K562 (cell line): ENCODE results near the gene DCAF5. TPM values are rescaled to one million over a fixed set of nuclear protein-coding genes. Genes with fewer than 3 reads are reported as not detected.

Experiments used
- ATAC-seq: fragments of 200-7000 bp; cut with Tn5 transposase; 3 replicates; pipeline ENCODE4 v1.9.1; 2020; ENCODE audit warnings: moderate library complexity
- BruUV-seq: library from RNA; stranded (reverse); fragments of 400-500 nt; replicated peaks from 2 replicates; lab custom pipeline; 2021; lab: Mats Ljungman, UMichigan
- CTCF ChIA-PET: fragments of 300-600 bp; formaldehyde crosslinking; extraction: SDS; loops from one replicate; lab custom pipeline; 2021; ENCODE audit warnings: low intra/inter-chr PET ratio; lab: Yijun Ruan, JAX
- POLR2A ChIA-PET: fragments of 300-600, 350-650 bp; sonication (Branson Sonifier 250); formaldehyde crosslinking; extraction: SDS; loops from one replicate; lab custom pipeline; 2021; ENCODE audit warnings: antibody characterized with exemption, inconsistent platforms; lab: Yijun Ruan, JAX
- DNase-seq, 4 experiments: peaks; one replicate each; pipeline versions ENCODE4 v3.0.0 to v3.0.0-alpha.2; 2011 to 2018; ENCODE audit warnings: low spot score in 3 of 4, mixed read lengths in 3 of 4; ENCODE audit errors: extremely low read depth in 1 of 4
- FAIRE-seq: peaks from 2 replicates; lab custom pipeline; 2011; peaks lifted over from hg19 to GRCh38; lab: Jason Lieb, UNC
- H2AFZ ChIP-seq: 2 replicates; pipeline ENCODE4 v1.6.0; 2011; ENCODE audit warnings: low read depth, low read length, control low read depth, inconsistent platforms
- H3K27ac ChIP-seq: fragments of 200-600 bp; 3 replicates; pipeline ENCODE4 v1.8.0; 2011; ENCODE audit warnings: low read depth, mild to moderate bottlenecking, control low read depth, inconsistent platforms, low read length, moderate library complexity, mixed read lengths; ENCODE audit errors: extremely low read depth
- H3K27me3 ChIP-seq, 2 experiments: fragments of 300-600 bp in 1 of 2; 2 replicates in 1 of 2; 3 replicates in 1 of 2; pipeline versions ENCODE4 v1.6.0 to v1.8.0; 2011; ENCODE audit warnings: inconsistent platforms in 2 of 2, low read length in 2 of 2, mild to moderate bottlenecking in 1 of 2, mixed read lengths in 1 of 2, moderate library complexity in 1 of 2; ENCODE audit not compliant: control insufficient read depth in 2 of 2, insufficient read depth in 2 of 2
- H3K36me3 ChIP-seq: fragments of 300-600 bp; 3 replicates; pipeline ENCODE4 v1.8.0; 2011; ENCODE audit warnings: mild to moderate bottlenecking, low read length, inconsistent platforms; ENCODE audit not compliant: control insufficient read depth, insufficient read depth
- H3K4me1 ChIP-seq, 2 experiments: fragments of 200-600 bp in 1 of 2; replicated peaks in 1 of 2; 2 replicates in 1 of 2; 3 replicates in 1 of 2; pipeline versions ENCODE4 v1.5.1 to v1.8.0; 2011; ENCODE audit warnings: inconsistent platforms in 2 of 2, low read length in 2 of 2, mild to moderate bottlenecking in 1 of 2, mixed read lengths in 1 of 2, moderate library complexity in 1 of 2; ENCODE audit not compliant: control insufficient read depth in 2 of 2, insufficient read depth in 2 of 2
- H3K4me2 ChIP-seq: 2 replicates; pipeline ENCODE4 v1.6.1; 2011; ENCODE audit warnings: low read length, control low read depth, inconsistent platforms, mixed read lengths; ENCODE audit not compliant: insufficient read depth
- H3K4me3 ChIP-seq: fragments of 200-600 bp; sonication (generic), shearing (Covaris generic); 2 replicates; pipeline ENCODE4 v1.5.1; 2016; ENCODE audit warnings: control low read depth, inconsistent platforms
- H3K79me2 ChIP-seq: fragments of 200-600 bp; 3 replicates; pipeline ENCODE4 v1.8.0; 2011; ENCODE audit warnings: low read length, inconsistent platforms; ENCODE audit not compliant: control insufficient read depth, insufficient read depth
- H3K9ac ChIP-seq, 2 experiments: 2 replicates each; pipeline versions ENCODE4 v1.6.0 to v1.6.1; 2011; ENCODE audit warnings: low read depth in 2 of 2, low read length in 2 of 2, control low read depth in 1 of 2, inconsistent platforms in 1 of 2, mild to moderate bottlenecking in 1 of 2, mixed read lengths in 1 of 2; ENCODE audit not compliant: insufficient read depth in 1 of 2
- H3K9me1 ChIP-seq: one replicate; pipeline ENCODE4 v1.6.0; 2011; ENCODE audit warnings: inconsistent platforms, mild to moderate bottlenecking, low read length, moderate library complexity; ENCODE audit not compliant: control insufficient read depth, insufficient read depth
- H3K9me3 ChIP-seq: replicated peaks from 2 replicates; pipeline ENCODE4 v1.5.1; 2011; ENCODE audit warnings: low read depth, low read length, inconsistent platforms; ENCODE audit not compliant: control insufficient read depth, insufficient read depth
- H4K20me1 ChIP-seq: replicated peaks from 2 replicates; pipeline ENCODE4 v1.6.1; 2011; ENCODE audit warnings: low read length, inconsistent platforms, mixed read lengths; ENCODE audit not compliant: control insufficient read depth, insufficient read depth
- CBFA2T3 ChIP-seq: fragments of 450-650 bp; IDR thresholded peaks from 2 replicates; pipeline ENCODE4 v1.6.1; 2017
- CEBPG ChIP-seq, 3 experiments: fragments of 200-800 bp in 1 of 3; sonication (Bioruptor generic) in 1 of 3; sonication (generic) in 1 of 3; formaldehyde crosslinking in 1 of 3; IDR thresholded peaks in 2 of 3; conservative IDR thresholded peaks in 1 of 3; 2 replicates each; pipeline versions ENCODE4 v1.6.1 to v1.8.0; 2016 to 2022; ENCODE audit warnings: missing compliant biosample characterization in 2 of 3, missing genetic modification characterization in 2 of 3, mild to moderate bottlenecking in 1 of 3, missing genetic modification reagents in 1 of 3
- ELK3 ChIP-seq: fragments of 450-650 bp; formaldehyde crosslinking; IDR thresholded peaks from 2 replicates; pipeline ENCODE4 v1.4.0; 2020; ENCODE audit warnings: mild to moderate bottlenecking
- ETS2 ChIP-seq: IDR thresholded peaks from 2 replicates; pipeline ENCODE4 v1.6.1; 2016; ENCODE audit warnings: borderline replicate concordance, missing genetic modification characterization, mild to moderate bottlenecking, moderate library complexity, missing compliant biosample characterization; ENCODE audit not compliant: poor library complexity, severe bottlenecking
- ETV6 ChIP-seq, 3 experiments: fragments of 150-350 bp in 1 of 3; sonication (generic) in 1 of 3; formaldehyde crosslinking in 1 of 3; IDR thresholded peaks; 2 replicates each; pipeline versions ENCODE4 v1.6.1 to v1.8.0; 2014 to 2022; ENCODE audit warnings: borderline replicate concordance in 2 of 3, low read depth in 2 of 3, antibody characterized with exemption in 1 of 3, low read length in 1 of 3, mild to moderate bottlenecking in 1 of 3, missing genetic modification reagents in 1 of 3
- EWSR1 ChIP-seq: fragments of 450-650 bp; IDR thresholded peaks from 2 replicates; pipeline ENCODE4 v1.6.1; 2018; ENCODE audit warnings: borderline replicate concordance, mild to moderate bottlenecking, low read depth, moderate library complexity; ENCODE audit not compliant: partially characterized antibody
- FOXJ3 ChIP-seq: sonication (generic); formaldehyde crosslinking; IDR thresholded peaks from 2 replicates; pipeline ENCODE4 v1.4.0; 2020; ENCODE audit warnings: mild to moderate bottlenecking, missing genetic modification reagents
- FUS ChIP-seq: fragments of 200-400 bp; formaldehyde crosslinking; optimal IDR thresholded peaks from 2 replicates; pipeline ENCODE3; 2017; ENCODE audit warnings: low read depth, low read length
- GTF2F1 ChIP-seq: IDR thresholded peaks from 2 replicates; pipeline ENCODE4 v1.6.1; 2011; ENCODE audit warnings: low read depth, low read length, improper control_type of control experiment
- MED1 ChIP-seq: sonication (generic); formaldehyde crosslinking; IDR thresholded peaks from 2 replicates; pipeline ENCODE4 v1.8.1; 2023; ENCODE audit warnings: missing genetic modification reagents, borderline replicate concordance
- NFE2L1 ChIP-seq: fragments of 450-650 bp; IDR thresholded peaks from 2 replicates; pipeline ENCODE4 v1.6.1; 2016; ENCODE audit warnings: missing genetic modification characterization, low read depth, mild to moderate bottlenecking, missing compliant biosample characterization, moderate library complexity, borderline replicate concordance
- PRMT5 ChIP-seq: sonication (generic); formaldehyde crosslinking; IDR thresholded peaks from 2 replicates; pipeline ENCODE4 v1.5.0; 2020; ENCODE audit warnings: missing genetic modification reagents
- RBM17 ChIP-seq: fragments of 200-400 bp; formaldehyde crosslinking; IDR thresholded peaks from 2 replicates; pipeline ENCODE4 v1.6.1; 2017; ENCODE audit warnings: low read depth, mild to moderate bottlenecking, low read length, borderline replicate concordance
- SMARCA5 ChIP-seq: fragments of 450-650 bp; IDR thresholded peaks from 2 replicates; pipeline ENCODE4 v1.6.1; 2016
- STAT5A ChIP-seq: IDR thresholded peaks from 2 replicates; pipeline ENCODE4 v1.6.1; 2012; ENCODE audit warnings: low read length, inconsistent platforms, borderline replicate concordance
- TAF7 ChIP-seq: fragments of 450-650 bp; IDR thresholded peaks from 2 replicates; pipeline ENCODE4 v1.6.1; 2016; ENCODE audit warnings: missing genetic modification characterization, missing compliant biosample characterization
- U2AF1 ChIP-seq: fragments of 200-400 bp; formaldehyde crosslinking; optimal IDR thresholded peaks from 2 replicates; pipeline ENCODE3; 2017; ENCODE audit warnings: mild to moderate bottlenecking, low read depth, low read length, moderate library complexity
- YY1 ChIP-seq, 3 experiments: IDR thresholded peaks; 2 replicates each; pipeline ENCODE4 v1.6.1; 2011; ENCODE audit warnings: low read length in 2 of 3, mild to moderate bottlenecking in 2 of 3, moderate library complexity in 2 of 3, borderline replicate concordance in 1 of 3, control low read depth in 1 of 3, low read depth in 1 of 3; ENCODE audit not compliant: insufficient read depth in 3 of 3, insufficient replicate concordance in 2 of 3, control insufficient read depth in 1 of 3, insufficient read length in 1 of 3; ENCODE audit errors: extremely low read depth in 1 of 3
- ZNF766 ChIP-seq: fragments of 200-800 bp; sonication (Bioruptor generic); conservative IDR thresholded peaks from 2 replicates; pipeline ENCODE4 v1.6.1; 2016; ENCODE audit warnings: missing genetic modification characterization, missing compliant biosample characterization
- WGBS: fragments of 100-300 bp; shearing (Covaris generic); methylation state at CpG from one replicate; pipeline ENCODE4 v1.1.6; 2016; ENCODE audit warnings: low coverage, mixed read lengths; ENCODE audit not compliant: insufficient coverage; ENCODE audit errors: missing lambda C conversion rate; 5-methylcytosine and 5-hydroxymethylcytosine counted together
- in situ Hi-C: fragments of 300-500 bp; cut with MboI; formaldehyde crosslinking; loops from 4 replicates; pipeline ENCODE4 v1.15.0; 2018; ENCODE audit warnings: inconsistent platforms, mixed read lengths
- intact Hi-C: fragments of 100-400 bp; cut with micrococcal nuclease; formaldehyde crosslinking; loops from 2 replicates; pipeline ENCODE4 v1.14.2; 2022
- polyA plus RNA-seq, 8 experiments: library from polyadenylated mRNA; depleted of rRNA in 4 of 8; stranded (reverse) in 5 of 8; unstranded in 3 of 8; fragments of >200 nt; fragmentation: Nextera tagmentation in 2 of 8; fragmentation: Illumina TruSeq in 1 of 8; extraction: Ambion mirVana in 2 of 8; extraction: Trizol in 1 of 8; gene quantifications; 2 replicates each; pipeline versions ENCODE4 v1.2.1 to v1.2.3, GENCODE V29; 2011 to 2014; ENCODE audit warnings: inconsistent platforms in 1 of 8, missing spikeins in 1 of 8
- total RNA-seq, 7 experiments: library from RNA; depleted of rRNA in 6 of 7; stranded (reverse); fragments of >200 nt in 6 of 7; fragmentation: Illumina TruSeq in 2 of 7; extraction: Trizol in 2 of 7; gene quantifications; 2 replicates each; pipeline versions ENCODE4 v1.2.1 to v1.2.3, GENCODE V29; 2011 to 2021; ENCODE audit warnings: low replicate concordance in 1 of 7

The DCAF5 gene
- total and polyA plus RNA-seq, 9 of the 15 experiments (the other 6 are each of a cell fraction or from before 2014, with no cell fraction given), result 5.6 to 24.1 (median 12.7) TPM

GRCh38 chr14:69072584-69072983 lies 80.3 kb downstream of the DCAF5 start:
- in situ Hi-C loops (no loop called here), intact Hi-C loops (no loop called here)
- DNase-seq (no peak), FAIRE-seq (no peak), ATAC-seq (no peak)
- no CpG with 5 or more reads among the region's 2 CpGs for WGBS
- H3K4me2 ChIP-seq, result no peak overlapping the region
- H3K4me3 ChIP-seq, result no peak overlapping the region
- no peaks in the 10 kb centered on the region for H4K20me1 ChIP-seq
- no peak overlapping the region for H2AFZ ChIP-seq
- ChIA-PET POLR2A (no interaction called here), CTCF (no interaction called here)
- peaks cover 0 to 4% of the 10 kb centered on the region in 2 experiments; a peak in 1 of 5 replicates for H3K4me1 ChIP-seq
- no TSS peak for BruUV-seq
- H3K9me1 ChIP-seq, result no peaks in the 10 kb centered on the region
- TF ChIP-seq RBM17, result no peak
- TF ChIP-seq NFE2L1 (tag), result no peak
- no peak for TF ChIP-seq SMARCA5
- no peak for TF ChIP-seq ZNF766 (CRISPR knock-in tag)
- no peak for TF ChIP-seq CBFA2T3
- TF ChIP-seq MED1 (CRISPR knock-in tag), result no peak
- TF ChIP-seq FUS, result no peak
- TF ChIP-seq TAF7 (tag), result no peak
- no peak for TF ChIP-seq U2AF1
- TF ChIP-seq FOXJ3 (CRISPR knock-in tag), result no peak
- TF ChIP-seq PRMT5, result no peak
- no peak for TF ChIP-seq EWSR1
- no peak for TF ChIP-seq YY1 (IDR thresholded peaks at IDR 0.05; ENCODE audit: borderline replicate concordance in 1 of 3, control insufficient read depth in 1 of 3, extremely low read depth in 1 of 3, insufficient read depth in 3 of 3, insufficient read length in 1 of 3, insufficient replicate concordance in 2 of 3, low read depth in 1 of 3, low read length in 2 of 3)
- TF ChIP-seq ELK3 (CRISPR knock-in tag), result no peak
- no peak for TF ChIP-seq ETV6 (IDR thresholded peaks at IDR 0.05; ENCODE audit: borderline replicate concordance in 1 of 2, low read depth in 2 of 2, low read length in 1 of 2)
- TF ChIP-seq ETV6 (CRISPR knock-in tag; IDR thresholded peaks at IDR 0.05; ENCODE audit: borderline replicate concordance), result no peak
- TF ChIP-seq ETS2 (tag), result no peak
- no peak for TF ChIP-seq GTF2F1
- no peak for TF ChIP-seq STAT5A
- TF ChIP-seq CEBPG (CRISPR knock-in tag; IDR thresholded peaks at IDR 0.05), result no peak
- no peak for TF ChIP-seq CEBPG (tag; conservative IDR thresholded peaks at IDR 0.05 in 1 of 2, IDR thresholded peaks at IDR 0.05 in 1 of 2)
- H3K9me3 ChIP-seq, result no peaks in the 10 kb centered on the region
- H3K9ac ChIP-seq, result no peak overlapping the region
- no peak overlapping the region for H3K27ac ChIP-seq
- H3K27me3 ChIP-seq, result no peaks in the 10 kb centered on the region
- H3K36me3 ChIP-seq, result peaks cover 12% of the 10 kb centered on the region; the same call in 2 of the 3 replicates
- H3K79me2 ChIP-seq, result no peaks in the 10 kb centered on the region
